Right cardiac atrium (tissue), 5 donors: ENCODE measurements around the gene PTOV1. TPM values are rescaled to one million over a fixed set of nuclear protein-coding genes. Genes with fewer than 3 reads are reported as not detected.

Source experiments
- ATAC-seq, 2 donors: fragments of 200-7000 bp; cut with Tn5 transposase; one replicate each; pipeline versions ENCODE4 v1.8.0 to v1.9.1; 2020; ENCODE audit warnings: moderate library complexity in 2 of 2, mild to moderate bottlenecking in 1 of 2
- DNase-seq, 3 donors: peaks; one replicate each; pipeline ENCODE4 v3.0.0-alpha.2; 2020
- H3K27ac ChIP-seq: one replicate; pipeline ENCODE4 v1.5.1; 2013; ENCODE audit warnings: mild to moderate bottlenecking, low read length, control low read depth, moderate library complexity
- H3K27me3 ChIP-seq: one replicate; pipeline ENCODE4 v1.6.1; 2013; ENCODE audit not compliant: control insufficient read depth, insufficient read depth
- H3K4me1 ChIP-seq: one replicate; pipeline ENCODE4 v1.6.1; 2013; ENCODE audit warnings: low read length; ENCODE audit not compliant: control insufficient read depth, insufficient read depth
- H3K4me3 ChIP-seq: one replicate; pipeline ENCODE4 v1.5.1; 2013; ENCODE audit warnings: low read length, control low read depth
- H3K9me3 ChIP-seq: one replicate; pipeline ENCODE4 v1.6.1; 2013; ENCODE audit warnings: low read length; ENCODE audit not compliant: control insufficient read depth
- WGBS: extraction: QIAGEN DNeasy Blood & Tissue Kit; methylation state at CpG from one replicate; pipeline ENCODE4 v1.1.7; 2013; 5-methylcytosine and 5-hydroxymethylcytosine counted together
- intact Hi-C, 4 donors: fragments of 100-400 bp; cut with DNase I; formaldehyde crosslinking; loops; one replicate each; pipeline versions ENCODE4 v1.11.0 to v1.14.0; 2022 to 2023
- polyA plus RNA-seq: library from polyadenylated mRNA; stranded (reverse); fragments of 200-250 nt; gene quantifications from one replicate; pipeline ENCODE4 v1.2.3, GENCODE V29; 2013
- total RNA-seq, 4 donors: library from RNA; stranded (reverse); fragmentation: NEBNext Ultra II Directional; extraction: Animal tissue kit (Norgen Biotek cat#: 25700); gene quantifications; one replicate each; pipeline ENCODE4 v1.2.1, GENCODE V29; 2021
- donor health status: healthy with polysubstance abuse.
- donor health status: DM: no; HTN: yes; CAD: no.
- donor health status: DM: no; HTN: no; CAD: no.
- donor health status: DM: no; HTN: yes; CAD: no; lungs with severe emphysema.
- donor health status: DM: yes; HTN: yes; CAD: no.

PTOV1 gene
- total and polyA plus RNA-seq, 5 donors, result 127 to 146 (median 138) TPM

DNA sequence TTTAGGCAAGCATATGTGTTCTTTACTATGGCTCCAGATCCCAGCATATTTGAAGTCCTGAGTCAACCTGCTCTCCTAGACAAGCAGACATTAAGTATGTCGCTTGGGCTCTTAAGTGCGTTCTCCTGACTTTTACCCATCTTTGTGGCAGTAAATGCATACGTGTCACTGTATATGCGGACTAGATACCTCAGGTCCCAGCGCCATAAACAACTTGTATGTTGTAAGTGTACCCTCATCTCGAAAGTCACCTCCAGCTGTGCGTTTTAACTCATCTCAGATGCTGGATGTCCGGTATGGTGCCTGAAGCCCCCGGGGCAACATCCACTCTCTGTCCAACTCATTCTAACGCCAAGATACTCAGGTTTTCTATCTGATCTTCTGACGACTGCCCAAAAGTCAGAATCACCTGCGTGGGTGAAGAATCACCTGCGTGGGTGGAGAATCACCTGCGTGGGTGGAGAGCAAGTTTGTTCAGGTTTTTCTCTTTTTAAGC is 1.7 kb downstream of the PTOV1 start:
- H3K27me3 ChIP-seq, result no peaks in the 10 kb centered on the region
- intact Hi-C loops, result loop anchor here in 1 of 4 donors (10.0 kb wide), 1 partner anchor 168 kb away; the partner anchor contains the start of gene ADM5
- H3K4me3 ChIP-seq, result no peak overlapping the region
- H3K27ac ChIP-seq, result no peak overlapping the region
- H3K9me3 ChIP-seq, result no peaks in the 10 kb centered on the region
- 66% methylated on average over 14 of the region's 14 CpGs for WGBS
- DNase-seq, result peak in 2 of 3 donors; percentile 10 to 20
- no peak for ATAC-seq
- H3K4me1 ChIP-seq, result peaks cover 6% of the 10 kb centered on the region

DNA sequence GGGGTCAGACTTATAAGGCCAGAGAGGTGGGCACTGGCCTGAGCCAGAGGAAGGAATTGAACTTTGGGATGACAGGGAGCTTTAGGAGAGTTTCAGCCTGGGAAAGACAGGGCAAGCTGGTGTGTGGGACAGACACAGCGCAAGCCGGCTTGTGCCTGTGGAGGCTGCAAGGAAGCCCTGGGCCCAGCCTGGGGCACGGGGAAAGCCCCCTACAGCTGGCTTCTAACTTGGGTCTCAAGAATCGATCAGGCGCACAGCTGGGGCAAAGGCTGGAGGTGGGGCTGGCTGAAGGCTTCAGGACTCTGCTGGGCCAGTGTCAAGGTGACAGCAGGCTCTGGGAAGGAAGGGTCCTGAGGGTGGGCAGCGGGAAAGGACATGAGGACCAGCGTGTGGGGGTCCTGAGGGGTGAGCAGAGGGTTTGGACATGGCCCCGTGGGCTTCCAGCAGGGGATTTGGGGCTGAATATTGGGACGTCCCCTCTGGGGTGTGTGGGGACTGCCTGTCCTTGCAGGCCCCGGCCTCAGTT is 3.0 kb downstream of the PTOV1 start:
- intact Hi-C loops, result loop anchor here in 1 of 4 donors (10.0 kb wide), 1 partner anchor 169 kb away; the partner anchor contains the start of gene ADM5
- DNase-seq (peak in 2 of 3 donors; percentile 29 to 55), ATAC-seq (no peak)
- H3K4me1 ChIP-seq, result peaks cover 6% of the 10 kb centered on the region
- no peak overlapping the region for H3K4me3 ChIP-seq
- H3K27me3 ChIP-seq, result no peaks in the 10 kb centered on the region
- 87% methylated on average over 10 of the region's 10 CpGs for WGBS
- H3K9me3 ChIP-seq, result no peaks in the 10 kb centered on the region
- no peak overlapping the region for H3K27ac ChIP-seq

DNA sequence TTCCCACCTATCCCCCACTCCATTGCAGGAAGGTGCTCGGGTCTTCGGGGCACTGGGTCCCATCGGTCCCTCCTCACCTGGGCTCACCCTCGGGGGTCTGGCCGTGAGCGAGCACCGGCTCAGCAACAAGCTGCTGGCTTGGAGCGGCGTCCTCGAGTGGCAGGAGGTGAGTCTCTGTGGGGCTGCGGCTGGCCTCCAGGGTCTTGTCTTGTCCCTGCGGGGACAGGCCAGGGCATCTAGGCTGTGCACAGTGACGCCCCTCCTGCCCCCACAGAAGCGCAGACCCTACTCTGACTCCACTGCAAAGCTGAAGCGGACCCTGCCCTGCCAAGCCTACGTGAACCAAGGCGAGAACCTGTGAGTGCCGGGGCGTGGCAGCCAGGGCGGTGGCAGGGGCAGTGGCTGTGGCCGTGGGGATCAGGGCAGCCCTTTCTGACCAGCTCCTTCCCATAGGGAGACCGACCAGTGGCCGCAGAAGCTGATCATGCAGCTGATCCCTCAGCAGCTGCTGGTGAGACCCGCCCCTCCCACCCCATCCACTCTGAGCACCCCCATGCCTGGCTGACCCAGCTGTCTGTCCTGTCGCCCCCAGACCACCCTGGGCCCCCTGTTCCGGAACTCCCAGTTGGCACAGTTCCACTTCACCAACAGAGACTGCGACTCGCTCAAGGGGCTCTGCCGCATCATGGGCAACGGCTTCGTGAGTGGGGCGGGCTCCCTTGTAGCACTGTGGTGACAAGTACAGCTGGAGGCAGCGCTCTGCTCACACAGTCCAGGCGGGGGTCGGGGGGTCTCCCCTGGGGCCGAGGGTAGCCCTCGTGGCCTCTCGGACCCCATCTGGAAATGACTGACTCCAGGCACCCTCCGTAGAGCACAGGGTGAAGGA is 3.7 kb downstream of the PTOV1 start:
- peak; percentile 43 to 67 (median 65) for DNase-seq
- Histone ChIP-seq H3K9me3 (no peaks in the 10 kb centered on the region), H3K27ac (no peak overlapping the region), H3K27me3 (no peaks in the 10 kb centered on the region), H3K4me3 (no peak overlapping the region), H3K4me1 (peaks cover 6% of the 10 kb centered on the region)
- no peak for ATAC-seq
- WGBS, result 87% methylated on average over 39 of the region's 39 CpGs
- intact Hi-C loops, result loop anchor here in 1 of 4 donors (10.0 kb wide), 1 partner anchor 170 kb away; the partner anchor contains the start of gene ADM5

DNA sequence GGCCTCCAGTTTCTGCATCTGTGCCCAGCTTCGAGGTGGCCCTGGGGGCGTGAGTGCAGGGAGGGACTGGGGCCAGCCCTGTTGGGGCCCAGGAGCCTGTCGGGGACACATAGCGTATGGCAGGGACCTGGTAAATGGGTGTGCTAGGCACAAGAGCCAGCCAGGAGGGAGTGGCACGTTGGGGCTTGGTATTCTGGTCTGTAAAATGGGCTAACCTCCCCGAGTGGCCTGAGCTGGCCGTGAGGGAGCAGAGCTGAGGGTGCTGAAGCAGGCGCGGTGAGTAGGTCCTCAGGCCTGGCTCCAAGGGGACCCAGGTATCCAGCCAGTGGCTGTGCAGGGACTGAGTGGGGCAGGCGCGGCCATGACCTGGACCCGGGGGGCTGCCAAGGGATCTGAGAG is 4.3 kb downstream of the PTOV1 start:
- peak in 2 of 3 donors; percentile 51 to 62 for DNase-seq
- ATAC-seq, result no peak
- Histone ChIP-seq H3K9me3 (no peaks in the 10 kb centered on the region), H3K27ac (no peak overlapping the region), H3K4me3 (no peak overlapping the region), H3K27me3 (no peaks in the 10 kb centered on the region), H3K4me1 (peaks cover 6% of the 10 kb centered on the region)
- intact Hi-C loops, result loop anchor here in 1 of 4 donors (10.0 kb wide), 1 partner anchor 170 kb away; the partner anchor contains the start of gene ADM5
- 88% methylated on average over 12 of the region's 12 CpGs for WGBS

DNA sequence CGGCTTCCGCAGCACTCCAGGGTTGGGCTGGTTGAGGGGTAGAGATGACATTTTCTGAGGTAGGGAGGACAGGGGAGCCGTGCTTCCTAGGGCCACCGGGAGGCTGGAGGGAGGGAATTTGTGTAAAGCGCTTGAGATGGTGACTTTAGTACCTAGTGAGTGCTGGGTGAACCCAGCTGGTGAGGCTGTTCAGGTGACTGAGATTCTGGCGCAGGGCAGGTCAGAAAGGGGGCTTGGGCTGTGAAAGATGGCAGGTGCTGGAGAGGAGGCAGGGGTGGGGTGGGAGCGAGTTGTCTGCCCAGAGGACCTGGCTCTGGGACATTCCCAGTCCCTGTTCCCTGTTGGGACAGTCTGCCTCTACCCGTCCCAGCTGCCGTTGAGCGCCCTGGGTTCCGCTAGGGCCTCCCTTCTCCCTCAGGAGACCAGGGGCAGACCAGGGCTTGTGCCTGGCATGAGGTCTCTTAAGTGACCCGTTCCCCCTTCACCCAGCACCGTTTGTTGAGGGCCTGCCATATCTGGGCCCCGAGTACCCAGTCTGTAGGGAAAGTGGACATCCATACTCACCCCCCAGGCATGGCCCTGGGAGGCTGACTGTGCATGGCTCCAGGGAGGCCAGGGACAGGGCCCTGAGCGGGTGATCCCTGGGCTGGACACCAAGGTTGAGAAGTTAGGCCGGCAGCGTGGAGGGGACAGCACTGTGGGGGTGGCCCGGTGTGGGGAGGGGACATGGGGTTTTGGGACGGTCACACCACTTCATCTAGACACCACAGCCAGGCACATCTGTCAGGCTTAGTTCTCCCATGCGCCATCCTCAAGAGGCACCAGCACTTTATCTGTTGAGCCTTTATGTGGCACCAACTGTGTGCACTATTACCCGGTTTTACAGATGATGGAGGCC is 5.0 kb downstream of the PTOV1 start:
- H3K27me3 ChIP-seq, result no peaks in the 10 kb centered on the region
- 78% methylated on average over 21 of the region's 21 CpGs for WGBS
- no peak overlapping the region for H3K27ac ChIP-seq
- peaks cover 6% of the 10 kb centered on the region for H3K4me1 ChIP-seq
- intact Hi-C loops, result loop anchor here in 1 of 4 donors (10.0 kb wide), 1 partner anchor 171 kb away; the partner anchor contains the start of gene ADM5
- H3K4me3 ChIP-seq, result no peak overlapping the region
- ATAC-seq (no peak), DNase-seq (peak in 2 of 3 donors; percentile 57 to 63)
- no peaks in the 10 kb centered on the region for H3K9me3 ChIP-seq

DNA sequence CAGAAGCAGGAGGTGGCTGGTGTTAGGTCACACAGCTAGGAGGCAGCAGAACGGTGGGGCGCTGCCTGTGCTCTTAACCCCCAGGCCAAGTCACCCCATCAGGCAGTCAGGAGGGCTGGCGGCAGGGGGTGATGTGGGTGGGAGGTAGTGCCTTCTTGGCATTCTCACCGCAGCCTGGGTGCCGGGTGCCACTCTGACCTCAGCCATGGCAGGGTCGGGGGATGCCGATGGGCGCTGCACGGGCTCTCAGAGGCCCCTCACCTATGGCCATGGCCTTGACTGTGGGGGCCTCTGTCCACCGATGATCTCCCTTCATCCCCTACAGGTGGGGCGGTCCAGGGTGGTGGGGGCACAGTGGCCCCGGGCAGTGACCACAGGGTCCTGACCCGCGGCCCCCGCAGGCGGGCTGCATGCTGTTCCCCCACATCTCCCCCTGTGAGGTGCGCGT is 5.6 kb downstream of the PTOV1 start:
- Histone ChIP-seq H3K4me3 (no peak overlapping the region), H3K27ac (no peak overlapping the region), H3K9me3 (no peaks in the 10 kb centered on the region), H3K4me1 (peaks cover 6% of the 10 kb centered on the region), H3K27me3 (no peaks in the 10 kb centered on the region)
- intact Hi-C loops, result loop anchor here in 1 of 4 donors (10.0 kb wide), 1 partner anchor 172 kb away; the partner anchor contains the start of gene ADM5
- WGBS, result 91% methylated on average over 18 of the region's 18 CpGs
- ATAC-seq (peak in 1 of 2 donors; percentile 0), DNase-seq (peak in 2 of 3 donors; percentile 55 to 59)

DNA sequence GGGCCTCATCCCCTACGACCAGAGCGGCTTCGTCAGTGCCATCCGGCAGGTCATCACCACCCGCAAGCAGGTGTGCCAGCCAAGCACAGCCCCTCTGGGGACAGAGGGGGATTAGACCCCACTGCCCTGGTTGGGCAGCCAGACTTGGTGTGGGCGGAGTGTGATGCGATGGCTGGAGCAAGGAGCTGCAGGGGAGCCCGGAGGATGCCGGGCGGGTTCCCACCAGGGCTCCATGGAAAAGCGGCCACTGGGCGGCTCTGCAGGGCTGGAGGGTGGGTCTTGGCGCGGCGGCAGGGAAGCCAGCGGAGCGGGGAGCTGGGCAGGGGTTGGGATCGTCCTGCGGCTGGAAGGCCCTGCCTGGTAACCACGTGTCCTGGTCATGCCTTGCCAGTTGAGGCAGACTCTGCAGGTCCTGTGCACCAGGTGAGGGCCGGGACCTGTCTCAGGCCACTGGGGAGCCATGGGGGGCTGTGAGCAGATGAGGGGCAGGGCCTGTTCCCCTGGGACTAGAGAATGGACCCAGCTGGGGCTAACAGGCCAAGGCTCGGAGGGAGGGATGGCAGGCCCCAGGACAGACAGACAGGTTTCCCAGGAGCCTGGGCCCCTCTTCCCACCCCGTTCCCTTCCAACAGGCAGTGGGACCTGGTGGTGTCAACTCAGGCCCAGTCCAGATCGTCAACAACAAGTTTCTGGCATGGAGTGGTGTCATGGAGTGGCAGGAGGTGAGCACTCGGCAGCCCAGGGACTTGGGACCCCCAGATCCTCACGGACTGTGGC is 6.3 kb downstream of the PTOV1 start:
- no peaks in the 10 kb centered on the region for H3K27me3 ChIP-seq
- no peak for ATAC-seq
- no peak overlapping the region for H3K4me3 ChIP-seq
- intact Hi-C loops, result loop anchor here in 1 of 4 donors (10.0 kb wide), 1 partner anchor 172 kb away; the partner anchor contains the start of gene ADM5
- no peak overlapping the region for H3K27ac ChIP-seq
- DNase-seq, result peak in 2 of 3 donors; percentile 48 to 68
- peaks cover 5% of the 10 kb centered on the region for H3K4me1 ChIP-seq
- 92% methylated on average over 26 of the region's 26 CpGs for WGBS
- no peaks in the 10 kb centered on the region for H3K9me3 ChIP-seq

DNA sequence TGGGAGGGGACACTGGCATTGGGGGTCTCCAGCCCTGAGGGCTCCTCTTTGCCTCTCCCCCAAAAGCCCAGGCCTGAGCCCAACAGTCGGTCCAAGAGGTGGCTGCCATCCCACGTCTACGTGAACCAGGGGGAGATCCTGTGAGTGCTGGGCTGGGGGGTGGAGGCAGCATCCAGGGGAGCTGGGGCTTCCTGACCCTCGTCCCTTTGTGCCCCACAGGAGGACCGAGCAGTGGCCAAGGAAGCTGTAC is 6.8 kb downstream of the PTOV1 start:
- Histone ChIP-seq H3K9me3 (no peaks in the 10 kb centered on the region), H3K27ac (no peak overlapping the region), H3K27me3 (no peaks in the 10 kb centered on the region), H3K4me1 (no peaks in the 10 kb centered on the region), H3K4me3 (no peak overlapping the region)
- WGBS, result 75% methylated on average over 5 of the region's 5 CpGs
- DNase-seq (no peak), ATAC-seq (no peak)
- intact Hi-C loops, result loop anchor here in 1 of 4 donors (10.0 kb wide), 1 partner anchor 173 kb away; the partner anchor contains the start of gene ADM5

DNA sequence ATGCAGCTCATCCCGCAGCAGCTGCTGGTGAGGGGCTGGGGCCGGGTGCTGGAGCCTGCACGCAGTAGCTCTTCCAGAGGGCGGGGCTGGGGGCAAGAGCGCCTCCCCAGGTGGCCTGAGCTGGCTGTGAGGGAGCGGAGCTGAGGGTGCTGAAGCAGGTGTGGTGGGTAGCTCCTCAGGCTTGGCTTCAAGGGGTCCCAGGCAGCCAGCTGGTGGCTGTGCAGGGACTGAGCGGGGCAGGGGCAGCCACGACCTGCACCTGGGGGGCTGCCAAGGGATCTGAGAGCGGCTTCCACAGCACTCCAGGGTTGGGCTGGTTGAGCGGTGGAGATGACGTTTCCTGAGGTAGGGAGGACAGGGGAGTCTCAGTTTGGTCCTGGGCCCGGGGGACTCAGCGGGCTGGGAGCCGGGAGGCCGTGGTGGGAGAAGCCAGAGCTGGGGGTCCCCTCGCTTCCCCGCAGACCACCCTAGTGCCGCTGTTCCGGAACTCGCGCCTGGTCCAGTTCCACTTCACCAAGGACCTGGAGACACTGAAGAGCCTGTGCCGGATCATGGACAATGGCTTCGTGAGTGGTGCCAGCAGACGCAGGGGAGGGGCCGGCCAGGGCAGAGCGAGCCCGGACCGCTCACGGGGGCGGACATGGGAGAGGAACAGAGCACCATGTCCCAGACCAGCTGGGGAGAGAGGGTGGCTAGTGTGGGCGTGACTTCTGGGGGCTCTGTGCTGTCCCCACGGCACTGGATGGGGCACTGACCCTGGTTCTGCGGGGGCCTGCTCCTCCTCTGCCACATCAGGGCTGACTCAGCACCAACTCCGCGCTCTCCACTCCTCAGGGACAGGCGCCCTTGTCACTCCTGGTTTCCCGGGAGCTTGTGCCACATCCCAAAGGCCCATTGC is 7.4 kb downstream of the PTOV1 start:
- no peaks in the 10 kb centered on the region for H3K9me3 ChIP-seq
- DNase-seq, result peak in 2 of 3 donors; percentile 56 to 68
- H3K27me3 ChIP-seq, result no peaks in the 10 kb centered on the region
- no peak overlapping the region for H3K4me3 ChIP-seq
- no peak overlapping the region for H3K27ac ChIP-seq
- intact Hi-C loops, result loop anchor here in 1 of 4 donors (10.0 kb wide), 1 partner anchor 174 kb away; the partner anchor contains the start of gene ADM5
- 80% methylated on average over 37 of the region's 37 CpGs for WGBS
- no peaks in the 10 kb centered on the region for H3K4me1 ChIP-seq
- no peak for ATAC-seq
